Stimulated activated CD4-positive, alpha-beta T cell treated with anti-CD3 and anti-CD28 coated beads, Interleukin-15, amount 100 ng/mL, for 1 hour (primary cell): ENCODE measurements around the gene NOSTRIN.
"Not testable (repeated sequence)": the region's sequence is repeated elsewhere in the genome, so short reads cannot be mapped to it uniquely, and the experiment has no call there.

Source experiments
- DNase-seq, 2 donors: peaks; one replicate each; pipeline ENCODE4 v3.0.0-alpha.2; 2020; ENCODE audit warnings: low read depth in 1 of 2, low spot score in 1 of 2

NOSTRIN gene

GRCh38 chr2:168790226-168790902 is 12.1 kb upstream of the NOSTRIN start:
- no peak for DNase-seq

- not testable (repeated sequence) for DNase-seq
These were observed 11.3 kb upstream of the NOSTRIN start for GRCh38 chr2:168791140-168791539.

DNA sequence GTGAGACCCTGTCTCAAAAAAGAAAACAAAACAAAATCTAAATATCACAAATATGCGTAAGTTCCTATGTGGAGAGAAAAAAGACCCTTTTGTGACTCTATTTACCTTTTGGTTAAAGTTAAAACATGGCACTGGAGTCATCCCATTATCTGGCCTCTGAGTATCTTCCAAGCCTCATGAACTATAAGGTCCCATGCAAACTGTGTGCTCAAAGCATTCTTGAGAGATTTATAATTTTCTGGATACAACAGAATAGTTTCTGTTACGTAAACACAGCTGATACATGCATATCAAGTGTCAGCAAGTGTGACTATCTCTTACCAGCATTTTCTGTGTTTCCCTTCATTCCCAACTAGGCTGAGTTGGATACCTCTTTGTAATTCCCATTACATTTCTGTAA is 8.8 kb upstream of the NOSTRIN start:
- no peak for DNase-seq

- no peak for DNase-seq
These were observed 7.5 kb upstream of the NOSTRIN start for GRCh38 chr2:168794968-168795367.

DNA sequence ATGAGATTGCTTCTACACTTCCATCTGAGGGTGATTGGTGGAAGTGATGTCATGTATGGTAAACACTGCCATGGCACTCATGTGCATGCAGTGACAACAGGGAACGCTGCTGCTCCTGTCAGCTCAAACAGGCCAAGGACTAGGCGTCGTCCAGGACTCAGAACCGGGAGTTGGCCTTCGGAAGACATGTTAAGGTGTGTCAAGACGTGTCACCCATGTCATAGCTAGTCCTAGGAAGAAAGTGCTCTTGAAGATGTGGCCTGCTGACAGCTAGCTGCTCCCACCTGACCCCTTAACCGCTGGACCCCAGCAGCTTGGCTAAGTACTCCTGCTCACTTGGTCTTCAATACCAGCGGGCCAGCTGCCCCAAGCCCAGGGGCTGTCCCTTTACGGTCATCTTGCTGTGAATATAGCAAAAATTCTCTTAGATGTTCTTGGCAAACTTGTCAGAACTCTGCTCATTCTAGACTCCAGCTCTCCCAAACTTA is 6.3 kb upstream of the NOSTRIN start:
- no peak for DNase-seq

DNA sequence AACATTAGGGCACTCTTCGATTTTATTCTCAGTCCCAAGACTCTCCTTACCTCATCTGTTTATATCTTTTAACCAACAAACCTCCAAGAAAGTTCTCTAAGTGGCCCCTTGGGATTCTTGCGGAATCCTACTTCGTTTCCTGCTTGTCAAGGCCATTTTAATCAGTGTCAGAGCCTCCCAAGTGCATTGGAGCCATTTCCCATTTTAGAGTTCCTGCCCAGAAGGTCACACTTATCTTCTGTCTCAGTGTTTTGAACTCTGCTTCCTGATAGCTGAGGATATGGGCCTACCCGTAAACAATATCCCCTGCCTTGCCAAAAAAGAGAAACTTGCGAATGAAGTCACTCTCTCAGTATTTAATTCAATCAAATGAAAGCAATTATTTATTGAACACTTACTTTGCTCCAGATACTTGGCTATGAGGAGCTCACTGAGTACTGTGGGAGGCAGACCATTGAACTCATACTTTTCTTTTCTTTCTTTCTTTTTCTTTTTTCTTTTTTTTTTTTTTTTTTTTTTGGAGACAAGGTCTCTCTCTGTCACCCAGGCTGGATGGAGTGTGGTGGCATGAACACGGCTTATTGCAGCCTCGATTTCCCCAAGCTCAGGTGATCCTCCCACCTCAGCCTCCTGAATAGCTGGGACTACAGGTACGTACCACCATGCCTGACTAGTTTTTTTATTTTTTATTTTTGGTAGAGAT is 5.7 kb upstream of the NOSTRIN start:
- no peak for DNase-seq

DNA sequence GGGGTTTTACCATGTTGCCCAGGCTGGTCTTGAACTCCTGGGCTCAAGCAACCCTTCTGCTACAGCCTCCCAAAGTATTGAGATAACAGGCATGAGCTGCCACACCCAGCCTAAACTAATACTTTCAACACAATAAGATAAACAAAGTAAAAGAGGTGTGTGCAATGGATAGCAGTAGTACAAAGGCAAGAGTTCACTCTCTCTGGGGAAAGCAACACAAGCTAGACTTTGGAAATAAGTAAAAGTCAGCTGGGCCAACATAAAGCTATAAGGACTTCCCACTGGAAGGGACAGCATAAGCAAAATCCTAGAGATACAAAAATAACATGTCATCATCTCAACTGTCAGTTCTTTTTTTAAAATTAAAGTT is 5.2 kb upstream of the NOSTRIN start:
- DNase-seq = no peak

GRCh38 chr2:168798076-168798887 is 4.2 kb upstream of the NOSTRIN start:
- no peak for DNase-seq

GRCh38 chr2:168798888-168799410 is 3.5 kb upstream of the NOSTRIN start:
- DNase-seq = no peak

DNA sequence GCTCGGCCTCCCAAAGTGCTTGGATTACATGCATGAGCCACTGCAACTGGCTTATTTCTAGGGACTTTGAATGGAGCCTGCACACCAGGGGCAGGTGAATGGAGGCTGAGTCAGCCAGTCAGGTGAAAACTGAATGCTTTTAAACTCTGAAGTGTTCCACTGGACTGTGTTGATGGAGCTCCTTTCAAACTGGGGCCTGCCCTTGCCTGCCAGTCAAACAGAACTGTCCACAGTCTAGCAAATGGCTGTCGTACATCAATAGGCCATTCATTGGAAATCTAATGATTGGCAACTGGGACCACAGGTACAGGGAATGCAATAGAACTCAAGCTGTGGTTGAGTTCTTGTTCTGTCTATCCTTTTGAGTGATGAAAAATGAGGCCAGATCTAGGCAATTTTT is 966 bp upstream of the NOSTRIN start:
- no peak for DNase-seq

DNA sequence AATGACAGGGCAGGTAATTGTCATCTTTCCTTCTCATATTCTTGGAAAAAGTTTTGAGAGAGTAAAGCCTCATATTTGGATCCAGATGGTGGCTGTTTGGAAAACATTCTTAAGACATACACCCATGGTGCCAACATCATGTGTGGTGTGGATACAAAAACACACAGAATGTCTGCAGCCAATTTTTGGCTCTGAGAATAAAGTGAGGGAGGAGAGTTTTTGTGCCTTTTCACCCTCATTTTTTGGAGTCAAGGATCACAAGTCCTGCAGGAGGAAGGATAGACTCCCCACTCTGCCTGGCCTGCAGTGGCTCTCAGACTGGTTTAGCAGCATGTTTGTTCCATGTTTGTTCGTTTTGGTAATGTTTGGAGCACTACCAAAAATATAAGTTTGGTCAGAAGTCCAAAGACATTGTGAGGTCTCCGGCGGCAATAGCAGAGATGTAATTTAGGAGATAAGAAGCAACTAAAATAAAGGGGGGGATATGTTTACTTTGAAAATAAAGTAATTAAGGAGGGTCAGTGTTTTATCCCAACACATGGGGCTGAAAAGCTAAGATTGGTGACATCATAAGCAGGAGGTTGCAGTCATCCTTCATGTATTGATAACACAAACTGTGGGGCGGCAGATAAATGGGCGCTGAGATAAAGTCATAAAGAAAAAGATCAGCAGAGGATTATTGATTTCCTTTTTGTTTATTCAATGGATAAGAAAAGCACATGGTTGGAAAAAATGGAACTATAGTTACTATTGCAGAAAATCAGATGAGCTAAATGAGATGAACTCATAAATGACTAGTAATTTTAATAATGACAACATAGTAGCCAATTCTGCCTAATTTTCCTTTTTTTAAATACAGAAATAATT is 655 bp downstream of the NOSTRIN start:
- DNase-seq = no peak

DNA sequence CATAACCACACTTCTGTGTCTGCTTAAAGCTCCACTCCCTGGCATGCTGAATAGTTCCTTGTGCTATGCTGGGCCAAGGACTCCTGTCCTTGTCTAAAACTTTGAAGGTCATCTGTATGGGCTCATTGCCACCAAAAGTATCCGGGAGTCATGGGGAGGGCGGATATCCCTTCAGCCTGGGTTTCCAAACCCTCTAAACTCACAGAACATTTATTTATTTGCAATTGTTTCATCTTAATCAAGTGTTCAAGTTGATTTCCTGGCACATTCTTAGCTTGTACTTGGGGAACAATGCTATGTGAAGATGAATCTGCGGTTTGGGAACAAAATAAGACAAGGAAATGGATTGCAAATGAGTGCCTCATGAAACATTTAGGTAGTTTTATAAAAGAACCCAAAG is 1.8 kb downstream of the NOSTRIN start:
- DNase-seq = no peak

DNA sequence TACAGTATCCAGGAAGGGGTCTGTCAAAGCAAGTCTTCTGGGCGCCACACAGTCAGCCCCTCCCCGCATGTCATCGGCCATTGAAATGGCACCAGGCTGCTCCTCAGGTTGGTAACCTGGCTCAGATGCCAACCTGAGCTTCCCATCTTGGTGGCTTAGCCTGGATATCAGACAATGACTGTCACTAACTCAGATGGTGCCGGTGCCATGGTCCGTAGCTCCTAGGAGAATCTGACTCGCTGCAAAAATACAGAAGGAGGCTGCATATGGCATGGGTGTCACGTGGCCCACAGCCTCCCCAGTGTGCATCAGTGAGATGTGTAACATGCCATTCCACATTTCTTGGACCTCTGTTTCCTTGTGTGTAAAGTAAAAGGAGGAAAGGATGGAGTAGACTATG is 3.2 kb downstream of the NOSTRIN start:
- DNase-seq = no peak

- DNase-seq = no peak
These were observed 7.1 kb downstream of the NOSTRIN start for GRCh38 chr2:168809537-168809936.

DNA sequence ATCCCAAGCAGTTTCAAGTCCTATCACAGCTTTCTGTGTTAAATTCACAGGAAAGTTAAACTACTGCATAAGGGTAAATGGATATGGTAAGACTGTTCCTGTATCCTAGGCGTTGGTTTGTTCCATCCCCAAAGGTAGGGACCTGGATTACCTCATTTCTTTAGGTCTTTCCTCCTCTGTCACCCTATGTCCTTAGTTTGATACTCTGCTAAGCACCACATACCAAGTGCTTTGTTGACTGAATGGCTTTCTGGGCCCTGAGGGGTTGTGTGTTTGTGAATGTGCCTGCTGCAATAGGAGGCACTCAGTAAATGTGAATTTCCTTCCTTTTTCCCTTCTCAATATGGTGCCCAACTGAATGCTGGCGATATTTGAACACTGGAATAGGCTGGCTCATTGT is 7.8 kb downstream of the NOSTRIN start:
- no peak for DNase-seq

GRCh38 chr2:168811696-168812095 is 9.3 kb downstream of the NOSTRIN start:
- DNase-seq = no peak

DNA sequence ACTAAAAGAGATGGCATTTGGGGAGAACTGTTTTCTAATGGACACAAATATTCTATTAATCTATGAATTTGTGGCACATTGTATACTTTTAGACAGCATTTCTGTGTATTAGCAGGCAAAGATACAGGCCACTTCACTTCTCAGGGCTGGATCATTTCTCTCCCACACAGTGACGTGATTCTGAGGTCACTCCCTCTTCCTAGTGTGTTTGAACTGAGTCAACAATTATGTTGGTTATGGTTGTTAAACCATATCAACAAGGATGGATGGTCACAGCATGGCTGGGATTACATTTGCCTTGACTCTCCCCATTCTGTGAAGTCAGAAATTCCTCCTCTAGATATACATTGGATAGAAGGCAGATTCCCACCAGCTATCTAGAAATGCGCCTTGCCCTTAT is 11.6 kb downstream of the NOSTRIN start:
- DNase-seq = no peak

DNA sequence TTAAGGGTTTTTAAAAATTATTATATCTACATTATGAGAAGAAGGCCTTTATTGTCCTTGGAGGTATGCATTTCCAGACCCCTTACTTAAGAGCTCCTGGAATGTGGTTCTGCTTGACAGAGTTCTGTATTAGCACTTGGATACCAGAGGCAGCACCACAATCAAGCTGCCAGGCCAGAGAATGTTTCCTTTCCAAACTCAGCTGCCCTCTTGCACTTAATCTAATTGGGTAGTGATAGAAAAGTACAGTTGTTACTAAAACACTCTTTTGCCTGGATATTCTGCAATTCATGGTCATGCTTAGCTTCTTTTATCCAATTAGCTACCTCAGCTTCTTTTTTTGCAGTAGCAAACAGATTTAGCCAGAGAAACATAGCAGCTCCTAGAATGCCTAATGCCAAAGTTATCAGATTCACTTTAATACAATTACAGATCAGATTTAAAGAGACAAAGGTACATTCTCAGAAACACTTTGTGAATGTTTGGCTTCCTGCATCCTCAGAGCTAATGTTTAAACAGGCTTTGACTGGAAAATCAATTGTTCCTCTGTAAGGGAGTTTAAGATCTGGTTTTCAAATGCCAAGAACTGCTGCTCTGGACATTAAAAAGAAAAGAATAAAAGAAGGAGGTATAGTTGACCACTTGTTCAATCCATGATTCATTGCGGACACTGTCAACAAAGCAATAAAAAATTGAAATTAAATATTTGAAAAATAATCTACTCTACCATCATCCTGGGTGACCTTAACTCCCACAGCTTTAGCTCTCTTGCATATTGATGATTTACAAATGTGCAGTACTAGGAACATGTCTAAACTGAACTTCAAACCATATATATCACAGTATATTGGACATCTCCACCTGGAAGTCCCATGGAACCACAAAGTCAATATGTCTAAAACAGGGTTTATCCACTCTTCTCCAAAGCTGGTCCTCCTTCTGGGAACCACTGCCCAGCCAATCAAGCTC is 12.8 kb downstream of the NOSTRIN start:
- no peak for DNase-seq

DNA sequence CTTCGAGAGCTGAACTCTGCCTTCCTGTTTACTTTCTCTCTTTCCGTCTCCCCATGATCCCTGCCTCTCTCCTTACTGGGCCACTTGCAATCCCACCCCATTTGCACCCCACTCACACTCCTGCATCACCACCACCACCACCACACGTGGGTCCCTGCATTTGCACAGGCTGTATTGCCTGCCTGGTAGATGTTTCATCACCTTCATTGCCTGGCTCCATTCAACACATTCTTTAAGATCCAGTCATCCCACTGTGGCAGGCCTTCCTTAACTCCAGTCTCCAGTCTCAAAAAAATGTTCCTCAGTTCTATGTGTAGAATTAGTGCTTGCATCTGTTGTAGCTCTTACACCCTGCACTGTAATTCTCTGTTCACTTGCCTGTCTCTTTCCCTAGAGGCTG is 13.9 kb downstream of the NOSTRIN start:
- no peak for DNase-seq
